K562 (cell line): Measurements from ENCODE around the gene BLOC1S4. TPM values are rescaled to one million over a fixed set of nuclear protein-coding genes. Genes with fewer than 3 reads are reported as not detected.

Experiments used
- ESRRA ChIP-seq: fragments of 450-650 bp; IDR thresholded peaks from 2 replicates; pipeline ENCODE4 v1.6.1; 2014; ENCODE audit warnings: low read depth, mild to moderate bottlenecking, moderate library complexity, borderline replicate concordance
- FOXP1 ChIP-seq: sonication (generic); formaldehyde crosslinking; IDR thresholded peaks from 2 replicates; pipeline ENCODE4 v1.8.0; 2022; ENCODE audit warnings: mild to moderate bottlenecking, missing genetic modification reagents
- JUNB ChIP-seq: fragments of 450-650 bp; formaldehyde crosslinking; conservative IDR thresholded peaks from 2 replicates; pipeline ENCODE4 v1.4.0; 2020; ENCODE audit warnings: mild to moderate bottlenecking
- L3MBTL2 ChIP-seq: fragments of 450-650 bp; IDR thresholded peaks from 2 replicates; pipeline ENCODE4 v1.6.1; 2016; ENCODE audit warnings: mild to moderate bottlenecking, moderate library complexity
- POLR2AphosphoS5 ChIP-seq: IDR thresholded peaks from 2 replicates; pipeline ENCODE4 v1.6.1; 2011; ENCODE audit warnings: mild to moderate bottlenecking, low read depth, low read length, moderate library complexity; ENCODE audit not compliant: control insufficient read depth, insufficient read depth
- SP1 ChIP-seq: sonication (generic); formaldehyde crosslinking; IDR thresholded peaks from 2 replicates; pipeline ENCODE4 v1.8.1; 2022; ENCODE audit warnings: mild to moderate bottlenecking, missing genetic modification reagents
- UBTF ChIP-seq, 2 experiments: IDR thresholded peaks; 2 replicates each; pipeline ENCODE4 v1.6.1; 2012; ENCODE audit warnings: improper control_type of control experiment in 2 of 2, low read depth in 2 of 2, low read length in 2 of 2, borderline replicate concordance in 1 of 2
- WHSC1 ChIP-seq: IDR thresholded peaks from one replicate; pipeline ENCODE4 v1.6.1; 2012; ENCODE audit warnings: low read length, control low read depth, inconsistent platforms
- ZBED1 ChIP-seq: IDR thresholded peaks from 2 replicates; pipeline ENCODE4 v1.6.1; 2014
- ZBTB8A ChIP-seq: fragments of 450-650 bp; IDR thresholded peaks from 2 replicates; pipeline ENCODE4 v1.6.1; 2018; ENCODE audit warnings: mild to moderate bottlenecking, moderate library complexity; ENCODE audit not compliant: partially characterized antibody
- ZNF592 ChIP-seq: fragments of 450-650 bp; IDR thresholded peaks from 2 replicates; pipeline ENCODE4 v1.6.1; 2017; ENCODE audit warnings: antibody characterized with exemption, mild to moderate bottlenecking
- ZNF778 ChIP-seq: fragments of 450-650 bp; formaldehyde crosslinking; IDR thresholded peaks from 2 replicates; pipeline ENCODE4 v1.4.0; 2020; ENCODE audit warnings: mild to moderate bottlenecking, moderate library complexity
- polyA plus RNA-seq, 8 experiments: library from polyadenylated mRNA; depleted of rRNA in 4 of 8; stranded (reverse) in 5 of 8; unstranded in 3 of 8; fragments of >200 nt; fragmentation: Nextera tagmentation in 2 of 8; fragmentation: Illumina TruSeq in 1 of 8; extraction: Ambion mirVana in 2 of 8; extraction: Trizol in 1 of 8; gene quantifications; 2 replicates each; pipeline versions ENCODE4 v1.2.1 to v1.2.3, GENCODE V29; 2011 to 2014; ENCODE audit warnings: inconsistent platforms in 1 of 8, missing spikeins in 1 of 8
- total RNA-seq, 7 experiments: library from RNA; depleted of rRNA in 6 of 7; stranded (reverse); fragments of >200 nt in 6 of 7; fragmentation: Illumina TruSeq in 2 of 7; extraction: Trizol in 2 of 7; gene quantifications; 2 replicates each; pipeline versions ENCODE4 v1.2.1 to v1.2.3, GENCODE V29; 2011 to 2021; ENCODE audit warnings: low replicate concordance in 1 of 7
- TF ChIP-seq, protein P1 (sequence below): fragments of 250-450 bp; sonication (Bioruptor Pico); IDR thresholded peaks from 2 replicates; pipeline ENCODE4 v1.4.0; 2020; ENCODE audit warnings: mild to moderate bottlenecking, moderate library complexity
- TF ChIP-seq, protein P2 (sequence below), 3 experiments: fragments of 200-800 bp in 1 of 3; sonication (Bioruptor generic) in 1 of 3; sonication (generic) in 1 of 3; formaldehyde crosslinking in 1 of 3; IDR thresholded peaks; 2 replicates each; pipeline versions ENCODE4 v1.6.1 to v1.8.0; 2016 to 2022; ENCODE audit warnings: mild to moderate bottlenecking in 2 of 3, missing compliant biosample characterization in 2 of 3, missing genetic modification characterization in 2 of 3, missing genetic modification reagents in 1 of 3

Gene BLOC1S4
- total and polyA plus RNA-seq, 9 of the 15 experiments (the other 6 are each of a cell fraction or from before 2014, with no cell fraction given) = 3.1 to 31.6 (median 11.2) TPM

GRCh38 chr4:6755088-6755753 is 39.2 kb downstream of the BLOC1S4 start (continued):
- TF ChIP-seq UBTF (IDR thresholded peaks at IDR 0.05; ENCODE audit: borderline replicate concordance in 1 of 2, low read depth in 2 of 2, low read length in 2 of 2) (no peak), L3MBTL2 (peak; percentile 76), ZNF592 (peak; percentile 71; the same call in 1 of the 2 replicates), POLR2AphosphoS5 (no peak), JUNB (no peak), ESRRA (0 out of 2 replicates have a peak, but pooled peaks have one; percentile 43), WHSC1 (no peak), FOXP1 (CRISPR knock-in tag) (peak; percentile 51; the same call in 1 of the 2 replicates), ZBED1 (no peak), ZNF778 (no peak), ZBTB8A (no peak), SP1 (CRISPR knock-in tag) (no peak)
- TF ChIP-seq, protein P1, sequence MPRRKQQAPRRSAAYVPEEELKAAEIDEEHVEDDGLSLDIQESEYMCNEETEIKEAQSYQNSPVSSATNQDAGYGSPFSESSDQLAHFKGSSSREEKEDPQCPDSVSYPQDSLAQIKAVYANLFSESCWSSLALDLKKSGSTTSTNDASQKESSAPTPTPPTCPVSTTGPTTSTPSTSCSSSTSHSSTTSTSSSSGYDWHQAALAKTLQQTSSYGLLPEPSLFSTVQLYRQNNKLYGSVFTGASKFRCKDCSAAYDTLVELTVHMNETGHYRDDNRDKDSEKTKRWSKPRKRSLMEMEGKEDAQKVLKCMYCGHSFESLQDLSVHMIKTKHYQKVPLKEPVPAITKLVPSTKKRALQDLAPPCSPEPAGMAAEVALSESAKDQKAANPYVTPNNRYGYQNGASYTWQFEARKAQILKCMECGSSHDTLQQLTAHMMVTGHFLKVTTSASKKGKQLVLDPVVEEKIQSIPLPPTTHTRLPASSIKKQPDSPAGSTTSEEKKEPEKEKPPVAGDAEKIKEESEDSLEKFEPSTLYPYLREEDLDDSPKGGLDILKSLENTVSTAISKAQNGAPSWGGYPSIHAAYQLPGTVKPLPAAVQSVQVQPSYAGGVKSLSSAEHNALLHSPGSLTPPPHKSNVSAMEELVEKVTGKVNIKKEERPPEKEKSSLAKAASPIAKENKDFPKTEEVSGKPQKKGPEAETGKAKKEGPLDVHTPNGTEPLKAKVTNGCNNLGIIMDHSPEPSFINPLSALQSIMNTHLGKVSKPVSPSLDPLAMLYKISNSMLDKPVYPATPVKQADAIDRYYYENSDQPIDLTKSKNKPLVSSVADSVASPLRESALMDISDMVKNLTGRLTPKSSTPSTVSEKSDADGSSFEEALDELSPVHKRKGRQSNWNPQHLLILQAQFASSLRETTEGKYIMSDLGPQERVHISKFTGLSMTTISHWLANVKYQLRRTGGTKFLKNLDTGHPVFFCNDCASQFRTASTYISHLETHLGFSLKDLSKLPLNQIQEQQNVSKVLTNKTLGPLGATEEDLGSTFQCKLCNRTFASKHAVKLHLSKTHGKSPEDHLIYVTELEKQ (CRISPR knock-in tag) = no peak
- TF ChIP-seq, protein P2, sequence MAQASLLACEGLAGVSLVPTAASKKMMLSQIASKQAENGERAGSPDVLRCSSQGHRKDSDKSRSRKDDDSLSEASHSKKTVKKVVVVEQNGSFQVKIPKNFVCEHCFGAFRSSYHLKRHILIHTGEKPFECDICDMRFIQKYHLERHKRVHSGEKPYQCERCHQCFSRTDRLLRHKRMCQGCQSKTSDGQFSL (CRISPR knock-in tag; IDR thresholded peaks at IDR 0.05) = no peak
- TF ChIP-seq, protein P2 (tag; IDR thresholded peaks at IDR 0.05) = no peak
